HL-60 (cell line): ENCODE data around the gene ANGPTL8.

ENCODE experiments used
- DNase-seq, 2 experiments: peaks; one replicate each; pipeline ENCODE4 v3.0.0-alpha.2; 2010 to 2020; ENCODE audit warnings: low read depth in 1 of 2, low spot score in 1 of 2
- H3K27ac ChIP-seq: fragments of 250-450 bp; sonication (Bioruptor Pico); replicated peaks from 2 replicates; pipeline ENCODE4 v1.5.1; 2020; ENCODE audit warnings: mild to moderate bottlenecking, moderate library complexity
- H3K27me3 ChIP-seq: fragments of 250-450 bp; sonication (Bioruptor Pico); 2 replicates; pipeline ENCODE4 v1.5.1; 2021; ENCODE audit warnings: mild to moderate bottlenecking, moderate library complexity; ENCODE audit not compliant: insufficient read depth, poor library complexity, severe bottlenecking
- H3K4me3 ChIP-seq: replicated peaks from 2 replicates; pipeline ENCODE4 v1.5.1; 2011; ENCODE audit warnings: mild to moderate bottlenecking, control low read depth, low read length; ENCODE audit not compliant: insufficient read depth
- CTCF ChIP-seq: IDR thresholded peaks from one replicate; pipeline ENCODE4 v1.5.1; 2011; ENCODE audit warnings: low read length, control low read depth, inconsistent platforms; ENCODE audit not compliant: insufficient read depth
- GABPA ChIP-seq: IDR thresholded peaks from 2 replicates; pipeline ENCODE4 v1.6.1; 2012; ENCODE audit warnings: low read depth
- POLR2AphosphoS5 ChIP-seq: IDR thresholded peaks from 2 replicates; pipeline ENCODE4 v1.6.1; 2012; ENCODE audit warnings: low read depth
- REST ChIP-seq: IDR thresholded peaks from 2 replicates; pipeline ENCODE4 v1.6.1; 2012; ENCODE audit warnings: low read depth; ENCODE audit not compliant: insufficient replicate concordance
- SPI1 ChIP-seq: IDR thresholded peaks from 2 replicates; pipeline ENCODE4 v1.6.1; 2012; ENCODE audit warnings: low read depth, mild to moderate bottlenecking, borderline replicate concordance

The ANGPTL8 gene

GRCh38 chr19:11195681-11196080 lies 43.7 kb upstream of the ANGPTL8 start:
- H3K27ac ChIP-seq: no peak overlapping the region
- peaks cover 7% of the 10 kb centered on the region for H3K27me3 ChIP-seq
- TF ChIP-seq REST: no peak
- no peak for TF ChIP-seq POLR2AphosphoS5
- TF ChIP-seq SPI1: no peak
- TF ChIP-seq CTCF: no peak
- no peak for TF ChIP-seq GABPA
- H3K4me3 ChIP-seq: no peak overlapping the region
- DNase-seq: no peak

GRCh38 chr19:11196406-11197287 lies 42.8 kb upstream of the ANGPTL8 start:
- Histone ChIP-seq H3K4me3 (peak overlapping the region; percentile 71), H3K27me3 (peaks cover 7% of the 10 kb centered on the region), H3K27ac (no peak overlapping the region)
- no peak for TF ChIP-seq SPI1
- no peak for TF ChIP-seq REST
- TF ChIP-seq POLR2AphosphoS5: no peak
- no peak for TF ChIP-seq GABPA
- no peak for TF ChIP-seq CTCF
- DNase-seq: no peak

- H3K4me3 ChIP-seq: peak within 1 kb of the TSS; percentile 71
- DNase-seq: peak in 1 of 2 experiments; percentile 47
- H3K27me3 ChIP-seq: peaks cover 7% of the 10 kb centered on the region
- TF ChIP-seq POLR2AphosphoS5 (no peak), REST (no peak), SPI1 (no peak), GABPA (no peak), CTCF (no peak)
- no peak within 1 kb of the TSS for H3K27ac ChIP-seq
Measured at GRCh38 chr19:11197291-11198174, 41.9 kb upstream of the ANGPTL8 start, which contains the start of gene KANK2. Gene KANK2 (minus strand): TSS chr19:11197545. CDS start chr19:11194511, 3,034 bp downstream.
